RPMI8226 (cell line): Measurements from ENCODE around the gene GSK3B.

Source experiments
- DNase-seq: peaks from one replicate; pipeline ENCODE4 v3.0.0-alpha.2; 2015

Gene GSK3B

GRCh38 chr3:120093911-120094775, at the start of gene GSK3B:
Gene GSK3B, minus strand, starts transcription at chr3:120094447. Its CDS starts 1,013 bp downstream, at chr3:120093434.
- DNase-seq: peak; percentile 83

GRCh38 chr3:120143676-120144075, 49.4 kb upstream of the GSK3B start:
- DNase-seq: no peak

GRCh38 chr3:120142236-120142635, 48.0 kb upstream of the GSK3B start:
- no peak for DNase-seq

DNA sequence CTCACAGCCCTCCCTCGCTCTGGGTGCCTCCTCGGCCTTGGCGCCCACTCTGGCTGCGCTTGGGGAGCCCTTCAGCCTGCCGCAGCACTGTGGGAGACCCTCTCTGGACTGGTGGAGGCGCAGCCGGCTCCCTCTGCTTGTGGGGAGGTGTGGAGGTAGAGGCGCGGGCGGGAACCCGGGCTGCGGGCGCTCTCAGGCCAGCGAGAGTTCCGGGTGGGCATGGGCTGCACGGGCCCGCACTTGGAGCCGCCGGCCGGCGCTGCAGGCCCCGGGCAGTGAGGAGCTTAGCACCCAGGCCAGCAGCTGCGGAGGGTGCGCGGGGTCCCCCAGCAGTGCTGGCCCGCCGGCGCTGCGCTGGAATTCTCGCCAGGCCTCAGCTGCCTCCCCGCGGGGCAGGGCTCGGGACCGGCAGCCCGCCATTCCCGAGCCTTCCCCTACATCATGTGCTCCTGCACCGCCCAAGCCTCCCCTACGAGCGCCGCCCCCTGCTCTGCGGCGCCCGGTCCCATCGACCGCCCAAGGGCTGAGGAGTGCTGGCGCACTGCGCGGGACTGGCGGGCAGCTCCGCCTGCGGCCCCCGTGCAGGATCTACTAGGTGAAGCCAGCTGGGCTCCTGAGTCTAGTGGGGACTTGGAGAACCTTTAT, 46.0 kb upstream of the GSK3B start:
- DNase-seq: no peak

DNA sequence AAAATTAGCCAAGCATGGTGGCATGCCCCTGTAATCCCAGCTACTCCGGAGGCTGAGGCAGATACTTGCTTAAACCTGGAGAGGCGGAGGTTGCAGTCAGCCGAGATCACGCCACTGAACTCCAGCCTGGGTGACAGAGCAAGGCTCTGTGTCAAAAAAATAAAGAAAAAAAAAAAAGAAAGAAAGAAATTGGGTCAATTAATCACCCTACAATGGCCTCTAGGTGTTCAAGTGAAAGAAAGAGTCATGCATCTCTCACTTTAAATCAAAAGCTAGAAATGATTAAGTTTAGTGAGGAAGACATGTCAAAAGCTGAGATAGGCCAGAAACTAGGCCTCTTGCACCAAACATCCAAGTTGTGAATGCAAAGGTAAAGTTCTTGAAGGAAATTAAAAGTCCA, 44.9 kb upstream of the GSK3B start:
- no peak for DNase-seq

DNA sequence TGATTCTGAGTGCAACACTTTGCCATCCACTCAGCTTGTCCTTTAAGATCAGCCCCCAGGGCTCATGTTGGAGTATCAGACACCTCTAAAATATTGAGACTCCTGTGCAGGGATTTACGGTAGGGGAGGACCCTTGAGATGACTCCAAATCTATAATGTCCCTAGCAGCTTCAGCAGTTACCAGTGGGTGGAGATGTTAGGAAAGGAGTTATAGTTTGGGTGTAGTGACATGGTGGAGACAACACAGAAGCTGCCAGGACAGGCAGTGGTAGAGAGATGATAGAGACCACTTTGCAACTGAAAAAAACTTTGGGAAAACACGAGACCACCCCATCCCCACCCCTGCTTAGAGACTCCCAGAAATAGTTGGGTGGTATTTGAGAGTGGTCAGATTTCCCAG, 43.3 kb upstream of the GSK3B start:
- DNase-seq: no peak

GRCh38 chr3:120130656-120131055, 36.4 kb upstream of the GSK3B start:
- DNase-seq: no peak

- DNase-seq: no peak
Measured at GRCh38 chr3:120129718-120130513, 35.7 kb upstream of the GSK3B start.

DNA sequence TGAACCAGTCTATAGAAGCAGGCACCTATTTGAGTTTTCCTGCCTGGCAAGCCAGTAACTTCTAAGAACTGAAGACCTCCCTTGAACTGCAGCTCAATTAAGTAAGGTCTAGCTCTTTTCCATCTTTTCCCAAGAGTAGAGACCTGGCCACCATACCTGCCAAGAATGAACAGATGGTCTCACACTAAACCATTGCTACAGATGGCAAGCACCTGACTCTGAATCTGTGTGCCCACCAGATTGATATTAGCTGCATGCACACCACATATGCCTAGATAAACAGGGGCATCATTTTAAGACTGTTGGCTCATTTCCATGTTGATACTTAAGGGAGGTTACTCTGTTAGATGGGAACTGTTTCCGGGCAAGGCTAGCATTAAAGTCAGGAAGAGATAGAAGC, 34.8 kb upstream of the GSK3B start:
- no peak for DNase-seq

DNA sequence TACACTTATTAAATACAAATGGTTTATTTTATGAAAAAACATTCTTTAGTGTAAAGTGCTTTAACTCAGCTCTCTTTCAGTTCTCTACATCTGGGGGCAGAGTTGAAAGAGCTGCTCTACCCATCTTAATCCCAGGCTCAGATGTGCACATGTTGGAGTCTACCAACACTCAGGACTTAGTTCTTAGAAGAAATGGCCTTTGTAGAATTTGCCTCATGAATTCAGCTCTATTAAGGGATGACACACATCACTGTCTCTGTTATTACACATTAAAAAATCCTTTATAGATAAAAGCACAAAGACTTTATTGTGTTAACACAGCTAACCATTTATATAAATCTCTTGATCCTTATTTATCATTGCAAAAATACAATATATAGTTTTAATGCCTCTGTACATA, 31.7 kb upstream of the GSK3B start:
- no peak for DNase-seq

GRCh38 chr3:120119846-120120510, 25.7 kb upstream of the GSK3B start:
- DNase-seq: no peak

GRCh38 chr3:120114981-120115380, 20.7 kb upstream of the GSK3B start:
- DNase-seq: no peak

DNA sequence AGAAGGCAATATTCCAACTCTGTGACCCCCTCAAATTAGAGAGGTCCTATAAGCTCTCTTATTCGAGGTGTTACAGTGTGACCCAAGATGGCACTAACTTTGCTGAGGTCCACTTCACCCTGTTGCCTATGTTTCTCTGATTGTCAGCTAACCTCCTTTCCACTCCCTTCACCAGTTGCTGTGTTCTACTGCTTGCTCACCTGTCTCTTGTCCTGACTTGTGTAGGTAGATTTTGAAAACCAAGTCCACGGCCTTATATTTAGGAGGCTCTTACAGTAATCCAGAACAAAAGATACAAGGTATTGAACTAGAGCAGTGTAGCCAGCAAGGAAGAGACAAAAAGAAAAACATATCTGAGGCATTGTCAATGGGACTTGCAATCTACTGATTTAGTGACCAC, 20.1 kb upstream of the GSK3B start:
- DNase-seq: no peak

DNA sequence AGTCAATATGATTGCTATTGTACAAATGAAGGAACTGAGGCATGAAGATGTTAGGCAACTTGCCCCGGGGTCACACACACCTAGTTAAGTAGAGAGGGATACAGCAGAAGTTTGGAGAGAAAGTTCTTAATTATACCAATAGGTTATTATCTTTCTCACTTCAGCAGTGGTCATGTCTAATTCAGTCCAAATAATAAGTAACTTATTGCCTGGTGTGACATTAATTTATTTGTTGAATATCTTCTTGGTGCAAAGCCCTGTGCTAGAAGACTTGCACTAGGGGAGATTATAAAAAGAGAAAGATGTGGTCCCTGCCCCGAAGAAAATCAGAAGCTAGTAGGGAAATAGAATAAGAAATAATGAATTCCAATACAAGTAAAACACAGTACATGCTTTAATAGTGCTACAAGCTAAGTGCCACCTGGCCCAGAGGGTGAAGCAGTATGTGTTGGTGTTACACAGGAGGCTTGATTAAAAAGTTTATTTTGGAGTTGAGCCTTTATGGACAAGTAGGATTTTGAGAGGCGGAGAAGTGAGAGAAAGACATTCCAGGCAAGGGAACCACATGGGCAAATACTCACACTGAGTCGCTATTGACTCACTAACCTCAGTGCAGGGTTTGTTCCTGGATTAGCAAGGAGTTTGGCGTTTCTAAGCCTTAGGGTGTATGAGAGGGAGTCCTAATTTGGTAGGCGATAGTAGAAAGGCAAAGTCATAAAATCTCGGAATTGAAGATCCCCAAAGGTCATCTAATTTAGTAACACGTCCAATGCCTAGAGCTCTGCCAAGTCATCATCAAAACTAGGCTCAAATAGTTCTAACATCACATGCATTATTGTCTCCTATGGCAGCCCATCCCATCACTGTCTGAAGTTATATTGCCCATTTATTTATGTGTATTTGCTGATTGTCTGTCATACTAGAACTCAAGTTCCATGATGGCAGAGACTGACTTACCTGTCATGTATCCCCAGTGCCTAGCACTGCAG, 19.2 kb upstream of the GSK3B start:
- DNase-seq: no peak

DNA sequence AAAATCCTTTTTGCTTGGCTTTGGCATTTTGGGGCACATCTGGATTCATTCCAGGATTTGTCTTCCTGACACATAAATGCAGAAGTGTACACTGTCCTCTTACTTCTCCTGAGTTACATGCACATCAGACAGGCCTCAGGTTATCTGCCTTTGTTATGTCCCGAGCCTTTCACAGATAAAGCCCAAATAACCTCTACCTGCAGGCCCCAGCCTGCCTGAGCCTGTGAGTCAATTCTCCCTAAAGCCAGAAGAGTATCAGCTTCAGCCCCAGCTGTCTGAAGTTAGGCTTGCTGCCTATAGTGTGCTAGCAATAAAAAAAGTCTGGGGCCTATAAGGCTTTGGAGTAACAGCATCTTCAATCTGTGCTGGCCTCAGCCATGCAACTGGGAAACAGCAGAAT, 17.7 kb upstream of the GSK3B start:
- DNase-seq: no peak

DNA sequence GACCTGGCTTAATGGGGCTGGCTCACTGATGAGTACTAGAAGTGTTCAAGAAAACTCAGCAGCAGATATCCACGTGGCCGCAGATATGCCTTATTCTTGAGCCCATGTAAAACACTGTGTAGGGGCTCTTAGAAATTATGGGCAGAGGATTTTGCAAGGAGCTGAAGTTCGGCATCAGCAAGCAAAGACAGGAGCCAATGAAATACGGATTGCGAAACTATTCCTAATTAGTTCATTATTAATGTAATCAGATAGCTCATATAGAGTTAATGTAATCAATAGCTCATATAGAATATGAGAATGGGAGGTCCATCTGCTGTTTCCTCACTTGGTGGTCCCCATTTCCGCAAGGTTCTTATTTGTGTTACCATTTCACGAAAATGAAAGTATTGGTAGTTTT, 9.0 kb upstream of the GSK3B start:
- DNase-seq: no peak

- no peak for DNase-seq
Measured at GRCh38 chr3:120102674-120103073, 8.4 kb upstream of the GSK3B start.

DNA sequence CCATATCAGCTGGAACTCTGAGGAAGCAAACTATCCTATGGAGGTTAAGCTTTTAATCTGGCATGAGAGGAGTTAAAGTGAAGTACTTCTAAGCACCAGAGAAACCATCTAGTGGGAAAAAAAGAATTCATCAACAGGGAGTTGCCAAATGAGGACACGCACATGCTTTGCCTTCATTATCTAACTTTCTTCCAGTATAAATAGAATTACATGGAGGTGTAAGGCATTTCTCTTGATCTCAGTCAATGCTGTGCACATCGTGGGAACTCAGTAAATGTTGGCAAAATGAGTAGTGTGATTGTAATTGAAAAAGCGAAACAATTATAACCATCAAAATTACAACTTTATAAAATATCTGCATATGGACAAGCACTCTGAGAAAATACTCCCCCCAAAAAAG, 8.0 kb upstream of the GSK3B start:
- no peak for DNase-seq

DNA sequence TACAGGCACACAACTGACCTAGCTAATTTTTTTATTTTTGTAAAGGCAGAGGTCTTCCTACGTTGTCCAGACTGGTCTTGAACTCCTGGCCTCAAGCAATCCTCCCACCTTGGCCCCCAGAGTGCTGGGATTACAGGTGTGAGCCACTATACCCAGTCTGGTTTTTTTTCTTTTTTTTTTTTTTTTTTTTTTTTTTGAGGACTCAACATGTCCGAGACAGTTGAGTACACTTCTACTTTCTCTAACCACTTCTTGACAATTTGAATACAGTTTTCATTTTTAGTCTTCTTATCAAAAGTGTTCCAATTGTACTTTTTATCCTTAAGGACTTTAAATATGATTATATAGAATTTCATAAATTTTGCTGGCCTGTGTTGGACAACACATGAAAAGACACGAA, 7.4 kb upstream of the GSK3B start:
- DNase-seq: no peak

DNA sequence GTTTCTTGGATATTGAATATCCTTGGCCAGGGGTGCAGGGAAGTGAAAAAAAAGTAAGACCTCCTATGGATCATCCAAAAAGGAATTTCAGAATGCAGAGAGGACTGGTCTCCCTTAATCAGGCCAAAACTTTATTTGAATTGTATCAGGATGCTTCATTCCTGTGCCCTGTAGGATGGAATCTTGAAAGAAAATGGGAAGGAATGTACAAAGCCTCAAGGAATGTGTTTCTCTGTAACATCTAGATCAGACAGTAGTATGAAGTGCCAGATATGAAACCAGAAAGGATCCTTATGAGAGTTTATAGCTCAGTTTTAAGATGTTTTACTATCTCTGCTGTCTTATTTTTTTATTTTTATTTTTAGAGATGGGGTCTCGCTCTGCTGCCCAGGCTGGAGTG, 6.5 kb upstream of the GSK3B start:
- no peak for DNase-seq

DNA sequence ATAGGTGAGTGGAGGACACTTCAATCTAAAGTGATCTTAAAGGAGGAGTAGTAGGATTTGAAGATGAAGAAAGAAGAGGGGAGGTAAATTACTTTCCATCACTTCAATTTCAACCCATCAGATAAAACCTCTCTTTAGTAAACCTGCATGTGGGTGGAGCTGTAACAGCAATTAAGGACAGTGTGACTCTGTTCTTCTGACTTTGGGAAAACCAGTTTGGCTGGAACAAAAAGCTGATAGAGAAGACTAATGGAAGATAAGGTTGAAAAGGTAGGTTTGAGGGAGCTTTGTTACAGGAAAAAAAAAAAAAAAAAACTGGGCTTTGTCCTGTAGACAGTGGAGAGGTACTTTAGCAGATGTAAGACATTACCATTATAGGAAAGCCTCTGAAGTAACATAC, 4.5 kb upstream of the GSK3B start:
- no peak for DNase-seq

DNA sequence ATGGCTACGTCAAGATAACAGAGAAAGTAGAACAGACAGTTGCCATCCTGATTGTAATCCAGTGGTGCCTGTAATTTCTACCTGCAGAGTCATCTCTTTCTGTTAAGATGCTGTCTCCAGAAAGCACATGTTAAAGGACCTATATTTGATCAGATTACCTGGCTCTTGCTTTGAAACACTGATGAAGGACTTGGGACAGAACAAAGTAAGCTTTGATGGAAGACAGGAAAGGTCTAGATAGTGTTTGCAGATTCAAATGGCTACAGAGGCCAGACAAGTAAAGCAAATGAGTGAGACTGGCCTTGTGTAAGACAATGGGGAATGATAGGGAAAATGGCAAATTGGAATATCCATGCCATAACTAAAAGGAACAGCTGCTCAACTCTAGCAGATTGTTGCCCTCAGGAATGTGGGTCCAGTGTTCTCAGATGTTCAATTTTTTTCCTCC, 1.8 kb upstream of the GSK3B start:
- no peak for DNase-seq
